ENCODE data around the gene SH3TC2. TPM values are rescaled to one million over a fixed set of nuclear protein-coding genes. Genes with fewer than 3 reads are reported as not detected.
A peak's percentile ranks its signal among the peaks of the same experiment; 100 is the strongest.

SH3TC2 gene
- total and polyA plus RNA-seq, 2 of the 4 experiments (the other 2 are of a cell fraction): 3.4 to 7.9 TPM

DNA sequence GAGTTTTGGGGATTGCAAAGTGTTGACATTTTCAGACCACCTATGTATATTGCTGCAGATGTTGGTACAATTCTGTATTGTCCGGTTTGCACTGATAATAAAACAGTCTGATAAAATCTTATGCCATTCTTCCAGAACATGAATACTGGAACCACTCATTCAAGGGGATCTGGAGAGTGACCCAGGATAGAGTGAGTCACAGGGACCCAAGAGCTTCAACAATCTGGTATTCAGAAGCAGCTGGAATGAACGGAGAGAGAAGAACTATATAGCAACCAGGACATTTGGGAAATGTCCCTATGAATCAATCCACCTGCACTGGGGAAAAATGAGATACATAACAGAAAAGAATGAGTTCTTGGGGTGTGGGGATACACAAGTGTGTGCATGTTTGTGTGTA, 73.3 kb downstream of the SH3TC2 start:
- ChIA-PET POLR2A (ENCODE audit: unreplicated experiment) (no interaction called here), CTCF (interaction anchor here (0.6 kb wide), 1 partner anchor 51 kb away, joined by 3 read pairs; no protein-coding TSS in a partner anchor)
- Histone ChIP-seq H3K27me3 (ENCODE audit: control insufficient read depth, insufficient read depth, low read length) (no peaks in the 10 kb centered on the region), H3K14ac (replicated peaks; ENCODE audit: low read depth, low read length) (no peak overlapping the region), H3K9me3 (ENCODE audit: control insufficient read depth, insufficient read depth, low read length) (no peaks in the 10 kb centered on the region), H2AFZ (replicated peaks; ENCODE audit: low read length, poor library complexity) (no peak overlapping the region), H2BK15ac (ENCODE audit: low read depth, low read length) (no peak overlapping the region), H3K4ac (ENCODE audit: low read depth, low read length) (no peak overlapping the region), H4K5ac (ENCODE audit: low read depth, low read length) (no peak overlapping the region), H3K36me3 (ENCODE audit: control insufficient read depth, insufficient read depth, low read length) (no peaks in the 10 kb centered on the region), H3K9ac (ENCODE audit: low read depth, low read length) (no peak overlapping the region), H4K91ac (ENCODE audit: insufficient read depth, low read depth, low read length) (no peak overlapping the region), H3K56ac (ENCODE audit: extremely low read depth, insufficient read depth, low read length) (no peak overlapping the region), H3K23ac (ENCODE audit: low read depth, low read length) (no peak overlapping the region), H2AK9ac (replicated peaks; ENCODE audit: low read depth, low read length, poor library complexity) (no peak overlapping the region), H4K8ac (ENCODE audit: low read depth in 2 of 2, low read length in 2 of 2) (no peak overlapping the region), H2BK20ac (ENCODE audit: low read depth, low read length) (no peak overlapping the region), H4K20me1 (ENCODE audit: insufficient read depth, low read length) (no peaks in the 10 kb centered on the region), H3K4me1 (ENCODE audit: control insufficient read depth, insufficient read depth, low read length) (no peaks in the 10 kb centered on the region; the same call in 1 of the 2 replicates), H3K4me3 (ENCODE audit: insufficient read depth, low read depth, low read length) (no peak overlapping the region), H2AK5ac (ENCODE audit: low read depth, low read length) (no peak overlapping the region), H2BK120ac (ENCODE audit: low read depth, low read length) (no peak overlapping the region; the same call in 1 of the 2 replicates), H2BK5ac (ENCODE audit: low read depth, low read length, poor library complexity, severe bottlenecking) (no peak overlapping the region), H3K27ac (ENCODE audit: insufficient read depth, low read length) (no peak overlapping the region), H3K79me1 (ENCODE audit: low read depth in 1 of 2, low read length in 2 of 2) (no peaks in the 10 kb centered on the region), H3K18ac (ENCODE audit: low read depth, low read length) (no peak overlapping the region), H3K4me2 (ENCODE audit: low read depth, low read length) (no peak overlapping the region), H3K9me1 (ENCODE audit: insufficient read depth, low read length) (peaks cover 2% of the 10 kb centered on the region; the same call in 1 of the 2 replicates)
- in situ Hi-C loops (cut with MboI; ENCODE audit: low sequenced_read_pairs) (no loop called here), intact Hi-C loops (cut with micrococcal nuclease) (no loop called here), dilution Hi-C loops (cut with HindIII; ENCODE audit: low sequenced_read_pairs, unreplicated experiment) (no loop called here)
- TF ChIP-seq MAZ (IDR thresholded peaks at IDR 0.05; ENCODE audit: borderline replicate concordance, low read depth, low read length): no peak
- TF ChIP-seq SMC3 (IDR thresholded peaks at IDR 0.05; ENCODE audit: low read depth, low read length): no peak
- no peak for TF ChIP-seq MXI1 (IDR thresholded peaks at IDR 0.05; ENCODE audit: borderline replicate concordance, low read depth, low read length)
- no peak for TF ChIP-seq FOS (IDR thresholded peaks at IDR 0.05; ENCODE audit: low read depth, low read length)
- TF ChIP-seq RCOR1 (IDR thresholded peaks at IDR 0.05; ENCODE audit: insufficient replicate concordance, low read length): no peak
- no peak for TF ChIP-seq POLR2A (IDR thresholded peaks at IDR 0.05; ENCODE audit: low read depth, low read length)
- no peak for TF ChIP-seq BHLHE40 (IDR thresholded peaks at IDR 0.05; ENCODE audit: low read depth, low read length)
- TF ChIP-seq, protein P1, sequence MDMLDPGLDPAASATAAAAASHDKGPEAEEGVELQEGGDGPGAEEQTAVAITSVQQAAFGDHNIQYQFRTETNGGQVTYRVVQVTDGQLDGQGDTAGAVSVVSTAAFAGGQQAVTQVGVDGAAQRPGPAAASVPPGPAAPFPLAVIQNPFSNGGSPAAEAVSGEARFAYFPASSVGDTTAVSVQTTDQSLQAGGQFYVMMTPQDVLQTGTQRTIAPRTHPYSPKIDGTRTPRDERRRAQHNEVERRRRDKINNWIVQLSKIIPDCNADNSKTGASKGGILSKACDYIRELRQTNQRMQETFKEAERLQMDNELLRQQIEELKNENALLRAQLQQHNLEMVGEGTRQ (IDR thresholded peaks at IDR 0.05; ENCODE audit: low read depth, low read length): no peak
- TF ChIP-seq RFX5 (IDR thresholded peaks at IDR 0.05; ENCODE audit: low read depth, low read length): no peak
- no peak for TF ChIP-seq CHD1 (IDR thresholded peaks at IDR 0.05; ENCODE audit: low read depth, low read length)
- TF ChIP-seq RAD21 (IDR thresholded peaks at IDR 0.05; ENCODE audit: low read length): no peak
- TF ChIP-seq, protein P2, sequence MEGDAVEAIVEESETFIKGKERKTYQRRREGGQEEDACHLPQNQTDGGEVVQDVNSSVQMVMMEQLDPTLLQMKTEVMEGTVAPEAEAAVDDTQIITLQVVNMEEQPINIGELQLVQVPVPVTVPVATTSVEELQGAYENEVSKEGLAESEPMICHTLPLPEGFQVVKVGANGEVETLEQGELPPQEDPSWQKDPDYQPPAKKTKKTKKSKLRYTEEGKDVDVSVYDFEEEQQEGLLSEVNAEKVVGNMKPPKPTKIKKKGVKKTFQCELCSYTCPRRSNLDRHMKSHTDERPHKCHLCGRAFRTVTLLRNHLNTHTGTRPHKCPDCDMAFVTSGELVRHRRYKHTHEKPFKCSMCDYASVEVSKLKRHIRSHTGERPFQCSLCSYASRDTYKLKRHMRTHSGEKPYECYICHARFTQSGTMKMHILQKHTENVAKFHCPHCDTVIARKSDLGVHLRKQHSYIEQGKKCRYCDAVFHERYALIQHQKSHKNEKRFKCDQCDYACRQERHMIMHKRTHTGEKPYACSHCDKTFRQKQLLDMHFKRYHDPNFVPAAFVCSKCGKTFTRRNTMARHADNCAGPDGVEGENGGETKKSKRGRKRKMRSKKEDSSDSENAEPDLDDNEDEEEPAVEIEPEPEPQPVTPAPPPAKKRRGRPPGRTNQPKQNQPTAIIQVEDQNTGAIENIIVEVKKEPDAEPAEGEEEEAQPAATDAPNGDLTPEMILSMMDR (conservative IDR thresholded peaks at IDR 0.05; ENCODE audit: low read depth, low read length): no peak
- ATAC-seq (ENCODE audit: low read depth) (no peak), DNase-seq (peak; percentile 24)
- no TSS peak for BruUV-seq (replicated peaks)
- WGBS, 2 experiments (ENCODE audit: extremely low coverage in 2 of 2, insufficient read length in 1 of 2): no CpG with 5 or more reads among the region's 2 CpGs

All from IMR-90 (cell line).